Measurements from ENCODE around the gene CD8B. TPM values are rescaled to one million over a fixed set of nuclear protein-coding genes. Genes with fewer than 3 reads are reported as not detected.

Gene CD8B
- total and polyA plus RNA-seq, 9 of the 15 experiments (the other 6 are each of a cell fraction or from before 2014, with no cell fraction given): not detected

DNA sequence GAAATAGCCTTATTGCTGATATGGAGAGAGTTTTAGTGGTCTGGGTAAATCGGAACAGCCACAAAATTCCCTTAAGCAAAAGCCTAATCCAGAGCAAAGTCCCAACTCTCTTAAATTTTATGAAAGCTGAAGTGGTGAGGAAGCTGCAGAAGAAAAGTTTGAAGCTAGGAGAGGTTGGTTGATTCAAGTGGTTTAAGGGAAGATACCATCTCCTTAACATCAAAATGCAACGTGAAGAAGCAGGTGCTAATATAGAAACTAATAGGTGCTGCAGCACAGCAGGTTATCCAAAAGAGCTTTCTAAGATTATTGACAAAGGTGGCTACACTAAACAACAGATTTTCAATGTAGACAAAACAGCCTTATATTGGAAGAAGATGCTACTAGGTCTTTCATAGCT, 42.7 kb downstream of the CD8B start:
- H3K4me3 ChIP-seq: no peak overlapping the region
- in situ Hi-C loops (cut with MboI): no loop called here
- no peak overlapping the region for H2AFZ ChIP-seq (ENCODE audit: low read depth, low read length)
- ChIA-PET POLR2A (no interaction called here), CTCF (ENCODE audit: low intra/inter-chr PET ratio) (no interaction called here)
- DNase-seq (ENCODE audit: extremely low read depth in 1 of 4, low spot score in 3 of 4): no peak
- H3K9me1 ChIP-seq (ENCODE audit: control insufficient read depth, insufficient read depth, low read length): no peaks in the 10 kb centered on the region
- no peak overlapping the region for H3K27ac ChIP-seq (ENCODE audit: extremely low read depth, low read depth, low read length)
- H3K4me1 ChIP-seq (replicated peaks in 1 of 2; ENCODE audit: control insufficient read depth in 2 of 2, insufficient read depth in 2 of 2, low read length in 2 of 2): peaks cover 0 to 6% of the 10 kb centered on the region in 2 experiments; a peak in 1 of 5 replicates
- no peaks in the 10 kb centered on the region for H3K9me3 ChIP-seq (replicated peaks; ENCODE audit: control insufficient read depth, insufficient read depth, low read depth, low read length)
- no TSS peak for BruUV-seq (replicated peaks)
- H3K79me2 ChIP-seq (ENCODE audit: control insufficient read depth, insufficient read depth, low read length): no peaks in the 10 kb centered on the region
- 0% methylated on average over 2 of the region's 2 CpGs for WGBS (ENCODE audit: insufficient coverage, low coverage, missing lambda C conversion rate)
- no peak overlapping the region for H3K4me2 ChIP-seq (ENCODE audit: insufficient read depth, low read length)
- no peaks in the 10 kb centered on the region for H3K36me3 ChIP-seq (ENCODE audit: control insufficient read depth, insufficient read depth, low read length)
- peaks cover 0 to 20% of the 10 kb centered on the region in 2 experiments; a peak in 4 of 5 replicates for H3K27me3 ChIP-seq (ENCODE audit: control insufficient read depth in 2 of 2, insufficient read depth in 2 of 2, low read length in 2 of 2)
- no peak for TF ChIP-seq NCOA2 (IDR thresholded peaks at IDR 0.05; ENCODE audit: partially characterized antibody in 2 of 2)
- TF ChIP-seq PHB2 (IDR thresholded peaks at IDR 0.05; ENCODE audit: low read depth): no peak
- TF ChIP-seq, protein P1, sequence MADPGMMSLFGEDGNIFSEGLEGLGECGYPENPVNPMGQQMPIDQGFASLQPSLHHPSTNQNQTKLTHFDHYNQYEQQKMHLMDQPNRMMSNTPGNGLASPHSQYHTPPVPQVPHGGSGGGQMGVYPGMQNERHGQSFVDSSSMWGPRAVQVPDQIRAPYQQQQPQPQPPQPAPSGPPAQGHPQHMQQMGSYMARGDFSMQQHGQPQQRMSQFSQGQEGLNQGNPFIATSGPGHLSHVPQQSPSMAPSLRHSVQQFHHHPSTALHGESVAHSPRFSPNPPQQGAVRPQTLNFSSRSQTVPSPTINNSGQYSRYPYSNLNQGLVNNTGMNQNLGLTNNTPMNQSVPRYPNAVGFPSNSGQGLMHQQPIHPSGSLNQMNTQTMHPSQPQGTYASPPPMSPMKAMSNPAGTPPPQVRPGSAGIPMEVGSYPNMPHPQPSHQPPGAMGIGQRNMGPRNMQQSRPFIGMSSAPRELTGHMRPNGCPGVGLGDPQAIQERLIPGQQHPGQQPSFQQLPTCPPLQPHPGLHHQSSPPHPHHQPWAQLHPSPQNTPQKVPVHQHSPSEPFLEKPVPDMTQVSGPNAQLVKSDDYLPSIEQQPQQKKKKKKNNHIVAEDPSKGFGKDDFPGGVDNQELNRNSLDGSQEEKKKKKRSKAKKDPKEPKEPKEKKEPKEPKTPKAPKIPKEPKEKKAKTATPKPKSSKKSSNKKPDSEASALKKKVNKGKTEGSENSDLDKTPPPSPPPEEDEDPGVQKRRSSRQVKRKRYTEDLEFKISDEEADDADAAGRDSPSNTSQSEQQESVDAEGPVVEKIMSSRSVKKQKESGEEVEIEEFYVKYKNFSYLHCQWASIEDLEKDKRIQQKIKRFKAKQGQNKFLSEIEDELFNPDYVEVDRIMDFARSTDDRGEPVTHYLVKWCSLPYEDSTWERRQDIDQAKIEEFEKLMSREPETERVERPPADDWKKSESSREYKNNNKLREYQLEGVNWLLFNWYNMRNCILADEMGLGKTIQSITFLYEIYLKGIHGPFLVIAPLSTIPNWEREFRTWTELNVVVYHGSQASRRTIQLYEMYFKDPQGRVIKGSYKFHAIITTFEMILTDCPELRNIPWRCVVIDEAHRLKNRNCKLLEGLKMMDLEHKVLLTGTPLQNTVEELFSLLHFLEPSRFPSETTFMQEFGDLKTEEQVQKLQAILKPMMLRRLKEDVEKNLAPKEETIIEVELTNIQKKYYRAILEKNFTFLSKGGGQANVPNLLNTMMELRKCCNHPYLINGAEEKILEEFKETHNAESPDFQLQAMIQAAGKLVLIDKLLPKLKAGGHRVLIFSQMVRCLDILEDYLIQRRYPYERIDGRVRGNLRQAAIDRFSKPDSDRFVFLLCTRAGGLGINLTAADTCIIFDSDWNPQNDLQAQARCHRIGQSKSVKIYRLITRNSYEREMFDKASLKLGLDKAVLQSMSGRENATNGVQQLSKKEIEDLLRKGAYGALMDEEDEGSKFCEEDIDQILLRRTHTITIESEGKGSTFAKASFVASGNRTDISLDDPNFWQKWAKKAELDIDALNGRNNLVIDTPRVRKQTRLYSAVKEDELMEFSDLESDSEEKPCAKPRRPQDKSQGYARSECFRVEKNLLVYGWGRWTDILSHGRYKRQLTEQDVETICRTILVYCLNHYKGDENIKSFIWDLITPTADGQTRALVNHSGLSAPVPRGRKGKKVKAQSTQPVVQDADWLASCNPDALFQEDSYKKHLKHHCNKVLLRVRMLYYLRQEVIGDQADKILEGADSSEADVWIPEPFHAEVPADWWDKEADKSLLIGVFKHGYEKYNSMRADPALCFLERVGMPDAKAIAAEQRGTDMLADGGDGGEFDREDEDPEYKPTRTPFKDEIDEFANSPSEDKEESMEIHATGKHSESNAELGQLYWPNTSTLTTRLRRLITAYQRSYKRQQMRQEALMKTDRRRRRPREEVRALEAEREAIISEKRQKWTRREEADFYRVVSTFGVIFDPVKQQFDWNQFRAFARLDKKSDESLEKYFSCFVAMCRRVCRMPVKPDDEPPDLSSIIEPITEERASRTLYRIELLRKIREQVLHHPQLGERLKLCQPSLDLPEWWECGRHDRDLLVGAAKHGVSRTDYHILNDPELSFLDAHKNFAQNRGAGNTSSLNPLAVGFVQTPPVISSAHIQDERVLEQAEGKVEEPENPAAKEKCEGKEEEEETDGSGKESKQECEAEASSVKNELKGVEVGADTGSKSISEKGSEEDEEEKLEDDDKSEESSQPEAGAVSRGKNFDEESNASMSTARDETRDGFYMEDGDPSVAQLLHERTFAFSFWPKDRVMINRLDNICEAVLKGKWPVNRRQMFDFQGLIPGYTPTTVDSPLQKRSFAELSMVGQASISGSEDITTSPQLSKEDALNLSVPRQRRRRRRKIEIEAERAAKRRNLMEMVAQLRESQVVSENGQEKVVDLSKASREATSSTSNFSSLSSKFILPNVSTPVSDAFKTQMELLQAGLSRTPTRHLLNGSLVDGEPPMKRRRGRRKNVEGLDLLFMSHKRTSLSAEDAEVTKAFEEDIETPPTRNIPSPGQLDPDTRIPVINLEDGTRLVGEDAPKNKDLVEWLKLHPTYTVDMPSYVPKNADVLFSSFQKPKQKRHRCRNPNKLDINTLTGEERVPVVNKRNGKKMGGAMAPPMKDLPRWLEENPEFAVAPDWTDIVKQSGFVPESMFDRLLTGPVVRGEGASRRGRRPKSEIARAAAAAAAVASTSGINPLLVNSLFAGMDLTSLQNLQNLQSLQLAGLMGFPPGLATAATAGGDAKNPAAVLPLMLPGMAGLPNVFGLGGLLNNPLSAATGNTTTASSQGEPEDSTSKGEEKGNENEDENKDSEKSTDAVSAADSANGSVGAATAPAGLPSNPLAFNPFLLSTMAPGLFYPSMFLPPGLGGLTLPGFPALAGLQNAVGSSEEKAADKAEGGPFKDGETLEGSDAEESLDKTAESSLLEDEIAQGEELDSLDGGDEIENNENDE (IDR thresholded peaks at IDR 0.05; ENCODE audit: low read depth, low read length): no peak
- no peak for TF ChIP-seq SAFB2 (IDR thresholded peaks at IDR 0.05; ENCODE audit: borderline replicate concordance, low read depth, low read length, severe bottlenecking)
- no peak for TF ChIP-seq YY1 (IDR thresholded peaks at IDR 0.05; ENCODE audit: borderline replicate concordance in 1 of 3, control insufficient read depth in 1 of 3, extremely low read depth in 1 of 3, insufficient read depth in 3 of 3, insufficient read length in 1 of 3, insufficient replicate concordance in 2 of 3, low read depth in 1 of 3, low read length in 2 of 3)
- no peak for TF ChIP-seq ZC3H4 (CRISPR knock-in tag; IDR thresholded peaks at IDR 0.05; ENCODE audit: borderline replicate concordance)
- no peak for TF ChIP-seq NFYB (IDR thresholded peaks at IDR 0.05; ENCODE audit: extremely low read depth, insufficient read length)
- no peak for FAIRE-seq
- no peak for ATAC-seq
- no peak overlapping the region for H3K9ac ChIP-seq (ENCODE audit: insufficient read depth in 1 of 2, low read depth in 2 of 2, low read length in 2 of 2)
- H4K20me1 ChIP-seq (replicated peaks; ENCODE audit: control insufficient read depth, insufficient read depth, low read length): no peaks in the 10 kb centered on the region
- intact Hi-C loops (cut with micrococcal nuclease): no loop called here

Data from K562 (cell line).